Liver (tissue), 9 donors: ENCODE results near the gene TNFAIP6. TPM values are rescaled to one million over a fixed set of nuclear protein-coding genes. Genes with fewer than 3 reads are reported as not detected.

Experiments
- DNase-seq: peaks from one replicate; pipeline ENCODE4 v3.0.0-alpha.2; 2017; ENCODE audit warnings: low spot score
- H3K27ac ChIP-seq, 2 donors: one replicate each; pipeline ENCODE4 v1.7.0; 2013; ENCODE audit warnings: inconsistent platforms in 2 of 2, low read length in 2 of 2, control low read depth in 1 of 2, low read depth in 1 of 2, mild to moderate bottlenecking in 1 of 2
- H3K27me3 ChIP-seq, 4 donors: one replicate each; pipeline versions ENCODE4 v1.6.1 to v1.7.0; 2013; ENCODE audit warnings: low read length in 3 of 4, inconsistent platforms in 1 of 4, mild to moderate bottlenecking in 1 of 4, moderate library complexity in 1 of 4; ENCODE audit not compliant: control insufficient read depth in 4 of 4, insufficient read depth in 4 of 4
- H3K36me3 ChIP-seq, 4 donors: one replicate each; pipeline versions ENCODE4 v1.6.1 to v1.7.0; 2013; ENCODE audit warnings: low read length in 3 of 4, mild to moderate bottlenecking in 3 of 4, low read depth in 1 of 4, moderate library complexity in 1 of 4; ENCODE audit not compliant: control insufficient read depth in 4 of 4, insufficient read depth in 3 of 4
- H3K4me1 ChIP-seq, 4 donors: one replicate each; pipeline versions ENCODE4 v1.6.1 to v1.7.0; 2013; ENCODE audit warnings: low read length in 3 of 4, mild to moderate bottlenecking in 3 of 4, moderate library complexity in 1 of 4; ENCODE audit not compliant: control insufficient read depth in 4 of 4, insufficient read depth in 4 of 4
- H3K4me3 ChIP-seq, 3 donors: one replicate each; pipeline versions ENCODE4 v1.6.1 to v1.7.0; 2013; ENCODE audit warnings: low read length in 3 of 3, control low read depth in 1 of 3, low read depth in 1 of 3, mild to moderate bottlenecking in 1 of 3
- H3K9ac ChIP-seq, 2 donors: one replicate each; pipeline ENCODE4 v1.7.0; 2013; ENCODE audit warnings: low read length in 2 of 2, mild to moderate bottlenecking in 2 of 2, moderate library complexity in 2 of 2, control low read depth in 1 of 2, low read depth in 1 of 2
- H3K9me3 ChIP-seq, 4 donors: one replicate each; pipeline versions ENCODE4 v1.6.1 to v1.7.0; 2013; ENCODE audit warnings: low read length in 3 of 4; ENCODE audit not compliant: control insufficient read depth in 4 of 4
- ATF3 ChIP-seq: IDR thresholded peaks from 2 replicates; pipeline ENCODE4 v1.6.1; 2016; ENCODE audit warnings: antibody characterized with exemption
- CTCF ChIP-seq: fragments of 150-350 bp; IDR thresholded peaks from 2 replicates; pipeline ENCODE4 v1.5.1; 2017; ENCODE audit warnings: improper control_type of control experiment, low read depth, low read length; ENCODE audit not compliant: missing input control
- EGR1 ChIP-seq, 2 donors: IDR thresholded peaks; 2 replicates each; pipeline ENCODE4 v1.6.1; 2016 to 2018; ENCODE audit warnings: antibody characterized with exemption in 2 of 2, low read depth in 2 of 2
- FOXA1 ChIP-seq: IDR thresholded peaks from 2 replicates; pipeline ENCODE4 v1.6.1; 2016; ENCODE audit warnings: antibody characterized with exemption
- FOXA2 ChIP-seq: IDR thresholded peaks from 2 replicates; pipeline ENCODE4 v1.6.1; 2016; ENCODE audit warnings: antibody characterized with exemption
- GABPA ChIP-seq, 2 donors: IDR thresholded peaks in 1 of 2; conservative IDR thresholded peaks in 1 of 2; 2 replicates each; pipeline ENCODE4 v1.6.1; 2016; ENCODE audit warnings: antibody characterized with exemption in 2 of 2, mild to moderate bottlenecking in 1 of 2, moderate library complexity in 1 of 2
- HNF4A ChIP-seq, 2 donors: conservative IDR thresholded peaks; 2 replicates each; pipeline ENCODE4 v1.6.1; 2016; ENCODE audit warnings: antibody characterized with exemption in 2 of 2, mild to moderate bottlenecking in 2 of 2
- HNF4G ChIP-seq: IDR thresholded peaks from 2 replicates; pipeline ENCODE4 v1.6.1; 2016; ENCODE audit warnings: antibody characterized with exemption
- JUND ChIP-seq, 2 donors: IDR thresholded peaks; 2 replicates each; pipeline ENCODE4 v1.6.1; 2016; ENCODE audit warnings: antibody characterized with exemption in 2 of 2
- MAX ChIP-seq: IDR thresholded peaks from 2 replicates; pipeline ENCODE4 v1.6.1; 2016; ENCODE audit warnings: antibody characterized with exemption
- NR2F2 ChIP-seq: IDR thresholded peaks from 2 replicates; pipeline ENCODE4 v1.6.1; 2016; ENCODE audit warnings: antibody characterized with exemption
- RAD21 ChIP-seq, 2 donors: IDR thresholded peaks; 2 replicates each; pipeline ENCODE4 v1.6.1; 2016; ENCODE audit warnings: antibody characterized with exemption in 2 of 2, mild to moderate bottlenecking in 2 of 2
- RXRA ChIP-seq, 2 donors: IDR thresholded peaks; 2 replicates each; pipeline ENCODE4 v1.6.1; 2017 to 2018; ENCODE audit warnings: antibody characterized with exemption in 2 of 2, mild to moderate bottlenecking in 1 of 2
- SP1 ChIP-seq: IDR thresholded peaks from 2 replicates; pipeline ENCODE4 v1.6.1; 2018; ENCODE audit warnings: antibody characterized with exemption, mild to moderate bottlenecking
- TAF1 ChIP-seq: conservative IDR thresholded peaks from 2 replicates; pipeline ENCODE4 v1.6.1; 2016; ENCODE audit warnings: antibody characterized with exemption, mild to moderate bottlenecking
- YY1 ChIP-seq: IDR thresholded peaks from 2 replicates; pipeline ENCODE4 v1.6.1; 2016; ENCODE audit warnings: antibody characterized with exemption, mild to moderate bottlenecking
- ZBTB33 ChIP-seq: IDR thresholded peaks from 2 replicates; pipeline ENCODE4 v1.6.1; 2016; ENCODE audit warnings: antibody characterized with exemption
- WGBS: extraction: QIAGEN DNeasy Blood & Tissue Kit; methylation state at CpG from one replicate; pipeline ENCODE4 v1.1.7; 2013; 5-methylcytosine and 5-hydroxymethylcytosine counted together
- polyA plus RNA-seq, 2 donors: library from polyadenylated mRNA; stranded (reverse) in 1 of 2; unstranded in 1 of 2; fragments of 200-250 nt in 1 of 2; fragments of >200 nt in 1 of 2; fragmentation: Nextera tagmentation in 1 of 2; extraction: Ambion mirVana in 1 of 2; gene quantifications; one replicate each; pipeline versions ENCODE4 v1.2.1 to v1.2.3, GENCODE V29; 2013 to 2015
- total RNA-seq, 2 donors: library from RNA; depleted of rRNA; stranded (reverse); fragments of >200 nt; gene quantifications; one replicate each; pipeline ENCODE4 v1.2.3, GENCODE V29; 2014
- TF ChIP-seq, protein P1 (sequence below): IDR thresholded peaks from 2 replicates; pipeline ENCODE4 v1.6.1; 2016; ENCODE audit warnings: antibody characterized with exemption, mild to moderate bottlenecking
- donor health status: healthy.
- donor health status: healthy.
- donor health status: healthy.
- donor health status: healthy.
- donor health status: healthy.

TNFAIP6 gene
- total and polyA plus RNA-seq, 4 donors, result 0.17 to 0.28 (median 0.20) TPM

DNA sequence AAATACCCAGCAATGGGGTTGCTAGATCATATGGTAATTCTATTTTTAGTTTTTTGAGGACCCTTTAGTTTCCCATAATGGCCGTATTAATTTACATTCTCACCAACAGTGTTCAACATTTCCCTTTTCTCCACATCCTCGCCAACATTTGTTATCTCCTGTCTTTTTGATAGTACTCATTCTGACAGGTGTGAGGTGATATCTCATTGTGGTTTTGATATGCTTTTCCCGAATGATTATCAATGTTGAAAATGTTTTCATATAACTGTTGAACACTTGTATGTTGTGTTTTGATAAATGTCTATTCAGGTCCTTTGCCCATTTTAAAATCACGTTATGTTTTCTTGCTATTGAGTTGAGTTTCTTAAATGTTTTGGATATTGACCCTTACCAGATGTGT is 46.5 kb downstream of the TNFAIP6 start:
- no peaks in the 10 kb centered on the region for H3K36me3 ChIP-seq
- no peak overlapping the region for H3K4me3 ChIP-seq
- H3K4me1 ChIP-seq, result no peaks in the 10 kb centered on the region
- 78% methylated on average over 4 of the region's 4 CpGs for WGBS
- no peaks in the 10 kb centered on the region for H3K9me3 ChIP-seq
- DNase-seq, result no peak
- no peak for TF ChIP-seq ZBTB33
- no peak for TF ChIP-seq HNF4A (conservative IDR thresholded peaks at IDR 0.05)
- no peak for TF ChIP-seq TAF1
- no peak for TF ChIP-seq ATF3
- no peak for TF ChIP-seq MAX
- no peak for TF ChIP-seq SP1
- no peak for TF ChIP-seq FOXA1
- TF ChIP-seq HNF4G, result no peak
- TF ChIP-seq JUND (IDR thresholded peaks at IDR 0.05), result no peak
- TF ChIP-seq, protein P1, sequence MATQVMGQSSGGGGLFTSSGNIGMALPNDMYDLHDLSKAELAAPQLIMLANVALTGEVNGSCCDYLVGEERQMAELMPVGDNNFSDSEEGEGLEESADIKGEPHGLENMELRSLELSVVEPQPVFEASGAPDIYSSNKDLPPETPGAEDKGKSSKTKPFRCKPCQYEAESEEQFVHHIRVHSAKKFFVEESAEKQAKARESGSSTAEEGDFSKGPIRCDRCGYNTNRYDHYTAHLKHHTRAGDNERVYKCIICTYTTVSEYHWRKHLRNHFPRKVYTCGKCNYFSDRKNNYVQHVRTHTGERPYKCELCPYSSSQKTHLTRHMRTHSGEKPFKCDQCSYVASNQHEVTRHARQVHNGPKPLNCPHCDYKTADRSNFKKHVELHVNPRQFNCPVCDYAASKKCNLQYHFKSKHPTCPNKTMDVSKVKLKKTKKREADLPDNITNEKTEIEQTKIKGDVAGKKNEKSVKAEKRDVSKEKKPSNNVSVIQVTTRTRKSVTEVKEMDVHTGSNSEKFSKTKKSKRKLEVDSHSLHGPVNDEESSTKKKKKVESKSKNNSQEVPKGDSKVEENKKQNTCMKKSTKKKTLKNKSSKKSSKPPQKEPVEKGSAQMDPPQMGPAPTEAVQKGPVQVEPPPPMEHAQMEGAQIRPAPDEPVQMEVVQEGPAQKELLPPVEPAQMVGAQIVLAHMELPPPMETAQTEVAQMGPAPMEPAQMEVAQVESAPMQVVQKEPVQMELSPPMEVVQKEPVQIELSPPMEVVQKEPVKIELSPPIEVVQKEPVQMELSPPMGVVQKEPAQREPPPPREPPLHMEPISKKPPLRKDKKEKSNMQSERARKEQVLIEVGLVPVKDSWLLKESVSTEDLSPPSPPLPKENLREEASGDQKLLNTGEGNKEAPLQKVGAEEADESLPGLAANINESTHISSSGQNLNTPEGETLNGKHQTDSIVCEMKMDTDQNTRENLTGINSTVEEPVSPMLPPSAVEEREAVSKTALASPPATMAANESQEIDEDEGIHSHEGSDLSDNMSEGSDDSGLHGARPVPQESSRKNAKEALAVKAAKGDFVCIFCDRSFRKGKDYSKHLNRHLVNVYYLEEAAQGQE, result no peak
- no peak for TF ChIP-seq FOXA2
- no peak for TF ChIP-seq RXRA (IDR thresholded peaks at IDR 0.05)
- no peak for TF ChIP-seq CTCF
- no peaks in the 10 kb centered on the region for H3K27me3 ChIP-seq
- no peak overlapping the region for H3K27ac ChIP-seq
- no peak overlapping the region for H3K9ac ChIP-seq

GRCh38 chr2:151405376-151405775 is 48.0 kb downstream of the TNFAIP6 start:
- Histone ChIP-seq H3K9me3 (no peaks in the 10 kb centered on the region), H3K27me3 (no peaks in the 10 kb centered on the region), H3K4me3 (no peak overlapping the region), H3K4me1 (peaks cover 0 to 3% (median 0%) of the 10 kb centered on the region in 4 donors), H3K27ac (no peak overlapping the region), H3K36me3 (no peaks in the 10 kb centered on the region), H3K9ac (no peak overlapping the region)
- no peak for DNase-seq
- WGBS, result 85% methylated on average over 4 of the region's 4 CpGs
- TF ChIP-seq GABPA (IDR thresholded peaks at IDR 0.05 in 1 of 2, conservative IDR thresholded peaks at IDR 0.05 in 1 of 2) (no peak), RAD21 (IDR thresholded peaks at IDR 0.05) (no peak), NR2F2 (no peak), FOXA1 (no peak), ATF3 (no peak), SP1 (no peak), YY1 (no peak), TAF1 (no peak), HNF4A (conservative IDR thresholded peaks at IDR 0.05) (no peak), HNF4G (no peak), CTCF (no peak), EGR1 (IDR thresholded peaks at IDR 0.05; ENCODE audit: low read depth in 2 of 2) (no peak)
